MM.1S (cell line): ENCODE data around the gene SH2D2A.

Source experiments
- DNase-seq: peaks from one replicate; pipeline ENCODE4 v3.0.0-alpha.2; 2015
- H2AFZ ChIP-seq: fragments of 300-600 bp; sonication (generic); 2 replicates; pipeline ENCODE4 v1.6.0; 2016; ENCODE audit warnings: antibody characterized with exemption, low read length
- H3F3A ChIP-seq: fragments of 300-600 bp; sonication (generic); 2 replicates; pipeline ENCODE4 v1.6.1; 2016; ENCODE audit warnings: mild to moderate bottlenecking, antibody characterized with exemption, low read length, moderate library complexity, mixed read lengths; ENCODE audit not compliant: insufficient read depth
- H3K27ac ChIP-seq: fragments of 300-600 bp; sonication (generic); 2 replicates; pipeline ENCODE4 v1.5.1; 2016; ENCODE audit warnings: mild to moderate bottlenecking, low read length
- H3K27me3 ChIP-seq: fragments of 300-600 bp; sonication (generic); replicated peaks from 2 replicates; pipeline ENCODE4 v1.6.0; 2016; ENCODE audit warnings: low read length; ENCODE audit not compliant: insufficient read depth
- H3K36me3 ChIP-seq: fragments of 300-600 bp; sonication (generic); replicated peaks from 2 replicates; pipeline ENCODE4 v1.6.1; 2016; ENCODE audit warnings: mild to moderate bottlenecking, low read length, mixed read lengths; ENCODE audit not compliant: insufficient read depth
- H3K4me1 ChIP-seq: fragments of 300-600 bp; sonication (generic); 2 replicates; pipeline ENCODE4 v1.6.1; 2016; ENCODE audit warnings: low read length, mixed read lengths
- H3K4me2 ChIP-seq: fragments of 300-600 bp; sonication (generic); 2 replicates; pipeline ENCODE4 v1.6.0; 2016; ENCODE audit warnings: low read depth, low read length
- H3K4me3 ChIP-seq: fragments of 300-600 bp; sonication (generic); 2 replicates; pipeline ENCODE4 v1.5.1; 2016; ENCODE audit warnings: low read length, mixed read lengths
- H3K79me2 ChIP-seq: fragments of 300-600 bp; sonication (generic); 2 replicates; pipeline ENCODE4 v1.6.1; 2016; ENCODE audit warnings: mixed run types, low read length, mixed read lengths
- H3K9ac ChIP-seq: fragments of 300-600 bp; sonication (generic); 2 replicates; pipeline ENCODE4 v1.6.1; 2016; ENCODE audit warnings: low read length, mixed read lengths
- H3K9me2 ChIP-seq: fragments of 300-600 bp; sonication (generic); replicated peaks from 2 replicates; pipeline ENCODE4 v1.6.1; 2016; ENCODE audit warnings: mild to moderate bottlenecking, low read length, mixed read lengths; ENCODE audit not compliant: insufficient read depth
- H3K9me3 ChIP-seq: fragments of 300-600 bp; sonication (generic); replicated peaks from 2 replicates; pipeline ENCODE4 v1.6.1; 2016; ENCODE audit warnings: mild to moderate bottlenecking, low read length, mixed read lengths; ENCODE audit not compliant: insufficient read depth
- H4K20me1 ChIP-seq: fragments of 300-600 bp; sonication (generic); 2 replicates; pipeline ENCODE4 v1.6.1; 2016; ENCODE audit warnings: mild to moderate bottlenecking, low read length, moderate library complexity, mixed read lengths; ENCODE audit not compliant: insufficient read depth
- CTCF ChIP-seq: fragments of 300-600 bp; sonication (generic); IDR thresholded peaks from 2 replicates; pipeline ENCODE4 v1.5.1; 2016; ENCODE audit warnings: antibody characterized with exemption, low read length, mixed read lengths
- EZH2 ChIP-seq: fragments of 300-600 bp; sonication (generic); optimal IDR thresholded peaks from 2 replicates; pipeline ENCODE3; 2017; ENCODE audit warnings: low read depth, mild to moderate bottlenecking, antibody characterized with exemption, low read length, mixed read lengths
- EZH2phosphoT487 ChIP-seq: fragments of 300-600 bp; sonication (generic); IDR thresholded peaks from 2 replicates; pipeline ENCODE4 v1.6.1; 2018; ENCODE audit warnings: antibody characterized with exemption, low read length

The SH2D2A gene

GRCh38 chr1:156840898-156841279, 24.2 kb upstream of the SH2D2A start:
- Histone ChIP-seq H3K4me2 (no peak overlapping the region), H2AFZ (no peak overlapping the region), H3K79me2 (no peaks in the 10 kb centered on the region), H3F3A (no peaks in the 10 kb centered on the region), H3K27me3 (peaks cover 49% of the 10 kb centered on the region), H3K9ac (no peak overlapping the region), H3K36me3 (no peaks in the 10 kb centered on the region), H3K9me2 (no peaks in the 10 kb centered on the region), H3K4me1 (no peaks in the 10 kb centered on the region), H3K9me3 (no peaks in the 10 kb centered on the region), H3K4me3 (no peak overlapping the region), H4K20me1 (no peaks in the 10 kb centered on the region), H3K27ac (no peak overlapping the region)
- TF ChIP-seq EZH2, result no peak
- no peak for TF ChIP-seq EZH2phosphoT487
- TF ChIP-seq CTCF, result no peak
- DNase-seq, result no peak

- H4K20me1 ChIP-seq, result no peaks in the 10 kb centered on the region
- TF ChIP-seq CTCF (no peak), EZH2phosphoT487 (no peak), EZH2 (no peak)
- no peak overlapping the region for H3K9ac ChIP-seq
- H2AFZ ChIP-seq, result no peak overlapping the region
- DNase-seq, result peak; percentile 29
- H3K9me2 ChIP-seq, result no peaks in the 10 kb centered on the region
- H3F3A ChIP-seq, result no peaks in the 10 kb centered on the region
- H3K27ac ChIP-seq, result no peak overlapping the region
- peaks cover 52% of the 10 kb centered on the region for H3K27me3 ChIP-seq
- no peaks in the 10 kb centered on the region for H3K4me1 ChIP-seq
- no peaks in the 10 kb centered on the region for H3K9me3 ChIP-seq
- no peak overlapping the region for H3K4me3 ChIP-seq
- no peaks in the 10 kb centered on the region for H3K79me2 ChIP-seq
- H3K36me3 ChIP-seq, result no peaks in the 10 kb centered on the region
- H3K4me2 ChIP-seq, result no peak overlapping the region
These were observed 23.7 kb upstream of the SH2D2A start for GRCh38 chr1:156840186-156840897.

- Histone ChIP-seq H2AFZ (no peak overlapping the region), H3K4me2 (no peak overlapping the region)
- TF ChIP-seq EZH2 (no peak), CTCF (no peak), EZH2phosphoT487 (no peak)
These were observed 22.9 kb upstream of the SH2D2A start for GRCh38 chr1:156839426-156840109.

More at GRCh38 chr1:156839426-156840109, 22.9 kb upstream of the SH2D2A start:
- Histone ChIP-seq H3K4me3 (no peak overlapping the region), H3K79me2 (no peaks in the 10 kb centered on the region), H3F3A (no peaks in the 10 kb centered on the region), H3K36me3 (no peaks in the 10 kb centered on the region), H3K9me3 (no peaks in the 10 kb centered on the region), H3K27me3 (peaks cover 53% of the 10 kb centered on the region), H3K27ac (no peak overlapping the region), H3K9ac (no peak overlapping the region), H4K20me1 (no peaks in the 10 kb centered on the region), H3K9me2 (no peaks in the 10 kb centered on the region), H3K4me1 (no peaks in the 10 kb centered on the region)
- DNase-seq, result no peak
